Vagina (tissue), 2 donors: ENCODE measurements around the gene PCK1.

Experiments used
- POLR2A ChIP-seq, 2 donors: fragments of 450-650 bp; IDR thresholded peaks; one replicate each; pipeline ENCODE4 v1.6.1; 2017; ENCODE audit warnings: antibody characterized with exemption in 2 of 2, mild to moderate bottlenecking in 2 of 2, moderate library complexity in 2 of 2
- POLR2AphosphoS5 ChIP-seq, 2 donors: sonication (generic); formaldehyde crosslinking; IDR thresholded peaks; one replicate each; pipeline ENCODE4 v1.9.0; 2017; ENCODE audit warnings: antibody characterized with exemption in 2 of 2, mild to moderate bottlenecking in 2 of 2, low read depth in 1 of 2; ENCODE audit not compliant: insufficient read depth in 1 of 2
- TF ChIP-seq, protein P1 (sequence below), 3 experiments: fragments of 450-650 bp in 2 of 3; fragments of 200-600 bp in 1 of 3; sonication (generic) in 1 of 3; IDR thresholded peaks; one replicate each; pipeline ENCODE4 v1.5.1; 2017 to 2019; ENCODE audit warnings: antibody characterized with exemption in 3 of 3, mild to moderate bottlenecking in 2 of 3, moderate library complexity in 2 of 3

DNA sequence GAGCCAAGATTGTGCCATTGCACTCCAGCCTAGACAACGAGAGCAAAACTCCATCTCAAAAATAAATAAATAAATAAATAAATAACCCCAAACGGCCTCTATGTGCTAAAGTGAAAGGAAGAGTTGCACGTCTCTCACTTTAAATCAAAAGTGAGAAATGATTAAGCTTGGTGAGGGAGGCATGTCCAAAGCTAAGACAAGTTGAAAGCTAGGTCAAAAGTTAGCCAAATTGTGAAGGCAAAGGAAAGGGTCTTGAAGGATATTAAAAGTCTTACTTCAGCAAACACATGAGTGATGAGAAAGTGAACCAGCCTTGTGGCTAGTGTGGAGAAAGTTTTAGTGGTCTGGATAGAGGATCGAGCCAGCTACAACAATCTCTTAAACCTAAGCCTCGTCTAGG is 45.0 kb downstream of the PCK1 start:
- TF ChIP-seq POLR2A (IDR thresholded peaks at IDR 0.05) = no peak
- TF ChIP-seq, protein P1, sequence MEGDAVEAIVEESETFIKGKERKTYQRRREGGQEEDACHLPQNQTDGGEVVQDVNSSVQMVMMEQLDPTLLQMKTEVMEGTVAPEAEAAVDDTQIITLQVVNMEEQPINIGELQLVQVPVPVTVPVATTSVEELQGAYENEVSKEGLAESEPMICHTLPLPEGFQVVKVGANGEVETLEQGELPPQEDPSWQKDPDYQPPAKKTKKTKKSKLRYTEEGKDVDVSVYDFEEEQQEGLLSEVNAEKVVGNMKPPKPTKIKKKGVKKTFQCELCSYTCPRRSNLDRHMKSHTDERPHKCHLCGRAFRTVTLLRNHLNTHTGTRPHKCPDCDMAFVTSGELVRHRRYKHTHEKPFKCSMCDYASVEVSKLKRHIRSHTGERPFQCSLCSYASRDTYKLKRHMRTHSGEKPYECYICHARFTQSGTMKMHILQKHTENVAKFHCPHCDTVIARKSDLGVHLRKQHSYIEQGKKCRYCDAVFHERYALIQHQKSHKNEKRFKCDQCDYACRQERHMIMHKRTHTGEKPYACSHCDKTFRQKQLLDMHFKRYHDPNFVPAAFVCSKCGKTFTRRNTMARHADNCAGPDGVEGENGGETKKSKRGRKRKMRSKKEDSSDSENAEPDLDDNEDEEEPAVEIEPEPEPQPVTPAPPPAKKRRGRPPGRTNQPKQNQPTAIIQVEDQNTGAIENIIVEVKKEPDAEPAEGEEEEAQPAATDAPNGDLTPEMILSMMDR (IDR thresholded peaks at IDR 0.05) = no peak
- no peak for TF ChIP-seq POLR2AphosphoS5 (IDR thresholded peaks at IDR 0.05; ENCODE audit: insufficient read depth in 1 of 2, low read depth in 1 of 2)
